ENCODE data around the gene NFKBIB.
A peak's percentile ranks its signal among the peaks of the same experiment; 100 is the strongest.
"Not testable (repeated sequence)": the region's sequence is repeated elsewhere in the genome, so short reads cannot be mapped to it uniquely, and the experiment has no call there.

NFKBIB gene

GRCh38 chr19:38856813-38857212 lies 43.0 kb upstream of the NFKBIB start:
- Histone ChIP-seq H2AFZ (ENCODE audit: low read depth, low read length, severe bottlenecking) (no peak overlapping the region), H3K4me2 (ENCODE audit: low read depth, low read length, poor library complexity, severe bottlenecking) (peak overlapping the region; percentile 79), H4K20me1 (ENCODE audit: low read depth, low read length) (no peaks in the 10 kb centered on the region), H3F3A (ENCODE audit: insufficient read depth) (peaks cover 33% of the 10 kb centered on the region), H3K4me3 (ENCODE audit: insufficient read depth, low read length, poor library complexity, severe bottlenecking) (peak overlapping the region; percentile 16), H3K79me2 (ENCODE audit: insufficient read depth, low read length) (peaks cover 6% of the 10 kb centered on the region; the same call in 1 of the 2 replicates), H3K27ac (ENCODE audit: low read depth, low read length) (peak overlapping the region; percentile 85), H3K27me3 (ENCODE audit: low read length) (no peaks in the 10 kb centered on the region), H3K9ac (ENCODE audit: low read length) (peak overlapping the region; percentile 45), H3K36me3 (ENCODE audit: low read length) (no peaks in the 10 kb centered on the region), H3K9me2 (replicated peaks; ENCODE audit: insufficient read depth, low read length) (no peaks in the 10 kb centered on the region), H3K9me3 (ENCODE audit: insufficient read depth, low read length) (no peaks in the 10 kb centered on the region)
- TF ChIP-seq CTCF (IDR thresholded peaks at IDR 0.05; ENCODE audit: insufficient read depth, low read length, poor library complexity, severe bottlenecking) (no peak), EZH2phosphoT487 (conservative IDR thresholded peaks at IDR 0.05; ENCODE audit: low read length) (no peak)

DNA sequence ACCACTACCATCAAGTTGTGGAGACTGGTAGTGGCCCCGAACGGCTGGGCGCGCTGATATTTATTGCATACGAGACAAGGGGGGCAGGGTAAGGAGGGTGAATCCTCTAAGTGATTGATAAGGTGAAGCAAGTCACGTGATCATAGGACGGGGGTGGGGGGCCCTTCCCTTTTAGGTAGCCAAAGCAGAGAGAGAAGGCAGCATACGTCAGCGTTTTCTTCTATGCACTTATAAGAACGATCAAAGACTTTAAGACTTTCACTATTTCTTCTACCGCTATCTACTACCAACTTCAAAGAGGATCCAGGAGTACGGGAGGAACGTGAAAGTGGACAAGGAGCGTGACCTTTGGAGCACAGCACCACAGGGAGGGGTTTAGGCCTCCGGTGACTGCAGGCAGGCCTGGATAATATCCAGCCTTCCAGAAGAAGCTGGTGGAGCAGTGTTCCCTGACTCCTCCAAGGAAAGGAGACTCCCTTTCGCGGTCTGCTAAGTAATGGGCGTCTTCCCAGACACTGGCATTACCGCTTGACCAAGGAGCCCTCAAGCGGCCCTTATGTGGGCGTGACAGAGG lies 40.1 kb upstream of the NFKBIB start:
- not testable (repeated sequence) for H3K36me3 ChIP-seq (ENCODE audit: low read length); H3K79me2 ChIP-seq (ENCODE audit: insufficient read depth, low read length); H2AFZ ChIP-seq (ENCODE audit: low read depth, low read length, severe bottlenecking); H4K20me1 ChIP-seq (ENCODE audit: low read depth, low read length); H3K9me3 ChIP-seq (ENCODE audit: insufficient read depth, low read length); H3K4me3 ChIP-seq (ENCODE audit: insufficient read depth, low read length, poor library complexity, severe bottlenecking); H3K27me3 ChIP-seq (ENCODE audit: low read length); H3K9me2 ChIP-seq (replicated peaks; ENCODE audit: insufficient read depth, low read length); H3K9ac ChIP-seq (ENCODE audit: low read length)
- Histone ChIP-seq H3K27ac (ENCODE audit: low read depth, low read length) (peak overlapping the region; percentile 10; the same call in 1 of the 2 replicates), H3F3A (ENCODE audit: insufficient read depth) (peaks cover 42% of the 10 kb centered on the region), H3K4me2 (ENCODE audit: low read depth, low read length, poor library complexity, severe bottlenecking) (peak overlapping the region; percentile 2)

GRCh38 chr19:38861368-38861767 lies 38.4 kb upstream of the NFKBIB start:
- H3K9me3 ChIP-seq (ENCODE audit: insufficient read depth, low read length), result no peaks in the 10 kb centered on the region
- no peak for TF ChIP-seq CTCF (IDR thresholded peaks at IDR 0.05; ENCODE audit: insufficient read depth, low read length, poor library complexity, severe bottlenecking)
- TF ChIP-seq EZH2phosphoT487 (conservative IDR thresholded peaks at IDR 0.05; ENCODE audit: low read length), result no peak
- no peak overlapping the region; the same call in 1 of the 2 replicates for H3K27ac ChIP-seq (ENCODE audit: low read depth, low read length)
- H3K27me3 ChIP-seq (ENCODE audit: low read length), result no peaks in the 10 kb centered on the region
- H3K79me2 ChIP-seq (ENCODE audit: insufficient read depth, low read length), result no peaks in the 10 kb centered on the region
- H3K4me2 ChIP-seq (ENCODE audit: low read depth, low read length, poor library complexity, severe bottlenecking), result peak overlapping the region; percentile 56
- peaks cover 57% of the 10 kb centered on the region for H3F3A ChIP-seq (ENCODE audit: insufficient read depth)
- no peak overlapping the region; the same call in 1 of the 2 replicates for H3K9ac ChIP-seq (ENCODE audit: low read length)
- no peak overlapping the region for H3K4me3 ChIP-seq (ENCODE audit: insufficient read depth, low read length, poor library complexity, severe bottlenecking)
- no peaks in the 10 kb centered on the region for H4K20me1 ChIP-seq (ENCODE audit: low read depth, low read length)
- no peaks in the 10 kb centered on the region for H3K9me2 ChIP-seq (replicated peaks; ENCODE audit: insufficient read depth, low read length)
- no peaks in the 10 kb centered on the region for H3K36me3 ChIP-seq (ENCODE audit: low read length)
- no peak overlapping the region for H2AFZ ChIP-seq (ENCODE audit: low read depth, low read length, severe bottlenecking)

- Histone ChIP-seq H3K79me2 (ENCODE audit: insufficient read depth, low read length) (no peaks in the 10 kb centered on the region), H3K4me2 (ENCODE audit: low read depth, low read length, poor library complexity, severe bottlenecking) (no peak overlapping the region), H3K9ac (ENCODE audit: low read length) (no peak overlapping the region), H3K9me3 (ENCODE audit: insufficient read depth, low read length) (no peaks in the 10 kb centered on the region), H3K9me2 (replicated peaks; ENCODE audit: insufficient read depth, low read length) (no peaks in the 10 kb centered on the region), H3K27me3 (ENCODE audit: low read length) (no peaks in the 10 kb centered on the region), H3K36me3 (ENCODE audit: low read length) (no peaks in the 10 kb centered on the region), H3K4me3 (ENCODE audit: insufficient read depth, low read length, poor library complexity, severe bottlenecking) (no peak overlapping the region), H3K27ac (ENCODE audit: low read depth, low read length) (peak overlapping the region; percentile 49), H2AFZ (ENCODE audit: low read depth, low read length, severe bottlenecking) (no peak overlapping the region), H4K20me1 (ENCODE audit: low read depth, low read length) (no peaks in the 10 kb centered on the region), H3F3A (ENCODE audit: insufficient read depth) (peaks cover 53% of the 10 kb centered on the region)
- no peak for TF ChIP-seq CTCF (IDR thresholded peaks at IDR 0.05; ENCODE audit: insufficient read depth, low read length, poor library complexity, severe bottlenecking)
- TF ChIP-seq EZH2phosphoT487 (conservative IDR thresholded peaks at IDR 0.05; ENCODE audit: low read length), result no peak
Observed at GRCh38 chr19:38862321-38863059, 37.3 kb upstream of the NFKBIB start.

Measured in SU-DHL-6 (cell line).